GM21526 (cell line): ENCODE results near the gene ENGASE.
"Not testable (repeated sequence)": the region's sequence is repeated elsewhere in the genome, so short reads cannot be mapped to it uniquely, and the experiment has no call there.

Source experiments
- ATAC-seq: cut with Tn5 transposase; IDR thresholded peaks from one replicate; pipeline ENCODE4 v1.9.1; 2021; ENCODE audit warnings: moderate library complexity; ENCODE audit not compliant: unreplicated experiment, low FRiP score

The ENGASE gene, protein sequence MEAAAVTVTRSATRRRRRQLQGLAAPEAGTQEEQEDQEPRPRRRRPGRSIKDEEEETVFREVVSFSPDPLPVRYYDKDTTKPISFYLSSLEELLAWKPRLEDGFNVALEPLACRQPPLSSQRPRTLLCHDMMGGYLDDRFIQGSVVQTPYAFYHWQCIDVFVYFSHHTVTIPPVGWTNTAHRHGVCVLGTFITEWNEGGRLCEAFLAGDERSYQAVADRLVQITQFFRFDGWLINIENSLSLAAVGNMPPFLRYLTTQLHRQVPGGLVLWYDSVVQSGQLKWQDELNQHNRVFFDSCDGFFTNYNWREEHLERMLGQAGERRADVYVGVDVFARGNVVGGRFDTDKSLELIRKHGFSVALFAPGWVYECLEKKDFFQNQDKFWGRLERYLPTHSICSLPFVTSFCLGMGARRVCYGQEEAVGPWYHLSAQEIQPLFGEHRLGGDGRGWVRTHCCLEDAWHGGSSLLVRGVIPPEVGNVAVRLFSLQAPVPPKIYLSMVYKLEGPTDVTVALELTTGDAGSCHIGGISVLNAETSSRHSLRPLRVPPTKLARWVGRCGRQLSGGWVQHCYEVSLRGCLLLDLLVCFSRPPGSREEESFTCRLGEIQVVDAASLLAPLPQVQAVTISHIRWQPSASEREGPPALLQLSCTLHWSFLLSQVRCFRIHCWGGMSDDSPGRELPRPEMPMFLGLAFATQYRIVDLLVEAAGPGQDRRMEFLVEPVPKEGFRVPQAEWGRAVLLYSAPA

DNA sequence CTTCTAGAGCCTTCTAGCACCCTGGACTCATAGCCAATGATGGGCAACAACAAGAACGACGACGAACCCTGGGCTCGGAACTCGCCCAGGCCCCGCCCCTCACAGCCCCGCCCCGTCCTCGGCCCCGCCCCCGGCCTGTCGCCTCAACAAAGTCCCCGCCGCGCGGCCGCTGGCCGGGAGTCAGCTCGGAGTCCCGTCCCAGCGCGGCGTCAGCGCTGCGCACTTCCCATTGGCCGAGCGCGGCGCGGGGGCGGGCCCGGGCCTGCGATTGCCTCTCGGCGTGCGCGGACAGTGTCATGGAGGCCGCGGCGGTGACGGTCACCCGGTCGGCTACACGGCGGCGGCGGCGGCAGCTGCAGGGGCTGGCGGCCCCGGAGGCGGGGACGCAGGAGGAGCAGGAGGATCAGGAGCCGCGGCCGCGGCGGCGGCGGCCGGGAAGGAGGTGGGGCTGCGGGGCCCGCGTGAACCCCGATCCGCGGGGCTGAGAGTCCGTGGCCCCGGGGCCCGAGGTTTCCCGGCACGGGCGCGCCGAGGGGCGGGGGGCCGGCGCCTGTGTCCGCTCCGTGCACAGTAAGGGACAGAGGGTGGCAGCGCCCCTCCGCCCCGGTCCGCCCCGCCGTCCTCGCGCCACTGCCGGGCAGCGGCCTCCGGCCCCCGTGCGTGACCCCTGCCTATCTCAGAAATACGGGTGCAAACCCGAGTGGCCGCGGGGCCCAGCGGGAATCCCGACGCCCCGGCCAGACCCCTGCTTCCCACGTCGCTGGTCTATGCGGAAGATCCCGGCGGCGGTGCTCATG, at the start of gene ENGASE:
Gene ENGASE, plus strand, starts transcription at position 176 of the 797 bp plus-strand sequence. Its CDS starts 121 bp downstream, at position 297.
- ATAC-seq = peak; percentile 91

DNA sequence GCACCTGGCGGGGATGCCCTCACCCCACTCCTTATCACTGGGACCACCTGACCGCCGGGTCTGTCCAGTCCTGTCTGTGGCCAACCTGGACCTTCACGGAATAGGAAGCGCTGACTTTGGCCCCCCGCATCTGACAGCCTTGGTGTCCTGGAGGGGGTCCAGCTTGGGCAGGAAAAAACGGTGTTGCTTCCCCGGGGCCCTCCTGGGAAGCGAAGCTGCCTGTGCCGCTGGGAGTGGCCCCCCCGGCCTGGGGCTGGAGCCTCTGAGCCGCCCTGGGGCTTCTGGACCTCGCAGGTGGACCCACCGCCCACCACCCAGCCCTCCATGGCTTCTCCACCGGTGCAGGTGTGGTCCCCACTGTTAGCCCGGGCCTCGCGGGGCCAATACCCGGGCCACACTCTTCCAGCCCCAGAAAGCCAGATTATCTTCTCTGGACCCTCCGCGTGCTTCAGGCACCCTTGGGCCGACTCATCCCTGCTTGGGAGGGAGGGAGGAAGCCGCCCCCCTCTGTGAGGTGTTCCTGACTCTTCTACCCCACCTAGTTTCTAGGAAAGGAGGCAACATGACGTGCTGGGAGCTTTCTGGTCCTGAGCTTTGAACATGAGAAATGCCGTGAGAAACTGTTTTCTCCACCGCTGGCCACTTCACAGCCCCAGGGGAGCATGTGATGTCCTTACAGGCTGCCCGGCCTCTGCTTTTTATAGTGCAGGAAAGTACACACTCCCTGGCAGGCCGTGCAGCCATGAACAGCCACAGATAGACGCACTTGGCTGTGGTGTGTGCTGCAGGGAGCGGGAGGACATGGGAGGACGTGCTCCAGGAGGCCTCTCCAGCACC, 49.5 kb upstream of the ENGASE start:
- no peak for ATAC-seq

DNA sequence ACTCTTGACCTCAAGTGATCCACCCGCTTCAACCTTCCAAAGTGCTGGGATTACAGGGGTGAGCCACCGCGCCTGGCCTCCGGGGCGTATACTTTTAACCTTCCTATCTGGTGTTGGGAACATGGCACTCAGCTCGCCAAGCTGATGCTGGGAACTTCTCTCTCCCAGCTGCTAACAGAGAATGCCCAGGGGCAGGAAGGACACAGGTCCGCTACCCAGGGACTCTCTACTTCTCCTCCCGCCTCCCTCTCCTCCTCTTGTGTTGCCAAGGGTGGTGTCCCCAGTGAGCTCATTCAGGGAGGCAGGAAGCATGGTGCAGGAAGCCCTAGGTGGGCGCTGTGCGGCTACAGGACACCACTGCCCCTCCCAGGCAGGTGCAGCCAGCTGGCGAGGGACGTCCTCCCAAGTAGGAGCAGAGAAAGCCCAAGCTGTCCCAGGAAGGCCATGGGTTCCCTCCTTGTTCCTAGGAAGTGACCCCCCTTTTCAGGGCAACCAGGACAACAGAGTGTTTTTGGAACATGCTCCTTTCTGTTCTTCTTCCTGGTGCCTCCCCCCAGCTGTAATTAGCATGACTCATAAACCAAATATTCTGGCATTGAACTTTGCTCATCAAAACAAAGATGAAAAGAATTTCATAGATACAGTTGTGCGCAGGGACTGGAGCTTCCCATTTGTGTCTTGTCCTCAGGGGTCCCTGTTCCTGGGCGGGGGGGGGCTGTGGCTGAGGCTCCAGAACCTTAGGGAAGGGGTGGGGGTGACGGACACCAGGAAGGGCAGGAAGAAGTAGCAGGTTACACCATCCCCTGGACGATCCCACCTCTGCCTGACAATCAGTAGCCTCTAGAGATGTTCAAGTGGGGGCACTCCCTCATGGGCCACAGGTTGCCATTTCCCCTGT, 48.0 kb upstream of the ENGASE start:
- no peak for ATAC-seq

DNA sequence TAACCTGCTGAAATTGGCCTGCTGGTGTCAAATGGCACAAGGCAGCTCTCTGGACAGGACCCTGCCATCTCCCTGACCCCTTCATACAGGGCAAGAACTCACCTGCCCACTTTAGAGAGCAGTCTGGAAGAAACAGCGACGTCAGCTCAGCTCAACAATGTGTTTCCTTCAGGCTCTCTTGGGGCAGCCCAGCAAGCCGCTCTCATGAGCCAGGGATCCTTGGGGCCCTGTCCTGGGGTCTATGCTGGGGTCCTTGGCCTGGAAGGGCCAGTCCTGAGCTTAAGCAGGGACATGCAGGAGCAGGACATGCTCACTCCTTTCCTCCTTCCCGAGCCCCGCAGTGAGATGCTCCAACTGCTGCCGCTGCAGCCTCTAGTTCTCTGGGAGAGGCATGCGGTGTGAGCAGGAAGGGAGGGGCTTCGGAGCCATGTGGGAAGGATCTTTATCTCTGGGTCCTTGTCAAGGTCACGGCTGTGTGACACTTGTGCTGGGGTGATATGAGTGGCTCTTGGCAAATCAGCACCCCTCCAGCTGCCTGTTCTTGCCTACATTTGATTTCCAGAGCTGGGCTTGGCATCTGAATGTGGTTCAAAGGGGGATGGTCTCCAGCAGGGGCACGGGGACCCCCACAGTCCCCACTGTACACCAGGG, 47.2 kb upstream of the ENGASE start:
- ATAC-seq = no peak

DNA sequence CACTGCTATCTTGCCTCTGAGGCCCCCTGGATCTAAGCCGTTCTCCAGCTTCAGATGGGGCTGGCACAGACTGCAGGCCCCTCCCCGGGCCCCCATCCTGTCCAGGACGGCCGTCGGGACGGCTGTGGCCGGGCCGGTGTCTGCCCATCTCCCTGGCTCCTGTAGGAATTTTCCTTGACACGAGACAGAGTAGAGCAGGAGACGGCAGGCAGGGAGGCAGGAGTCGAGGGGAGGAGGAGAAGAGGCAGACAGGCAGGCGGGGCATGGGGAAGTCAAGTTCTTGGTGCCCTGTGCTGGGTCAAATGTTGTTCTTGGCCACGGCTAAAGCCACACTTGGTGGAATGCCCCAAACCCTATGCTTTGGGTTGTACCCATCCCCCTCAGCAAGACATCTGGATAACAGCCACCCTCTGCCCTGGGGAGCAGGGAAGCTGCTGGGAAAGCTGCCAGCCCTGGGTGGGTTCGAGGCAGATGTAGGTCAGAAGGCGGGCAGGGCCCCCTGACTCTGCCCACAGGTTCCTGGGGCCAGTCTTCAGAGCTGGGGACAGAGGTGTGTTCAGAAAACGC, 46.6 kb upstream of the ENGASE start:
- no peak for ATAC-seq

DNA sequence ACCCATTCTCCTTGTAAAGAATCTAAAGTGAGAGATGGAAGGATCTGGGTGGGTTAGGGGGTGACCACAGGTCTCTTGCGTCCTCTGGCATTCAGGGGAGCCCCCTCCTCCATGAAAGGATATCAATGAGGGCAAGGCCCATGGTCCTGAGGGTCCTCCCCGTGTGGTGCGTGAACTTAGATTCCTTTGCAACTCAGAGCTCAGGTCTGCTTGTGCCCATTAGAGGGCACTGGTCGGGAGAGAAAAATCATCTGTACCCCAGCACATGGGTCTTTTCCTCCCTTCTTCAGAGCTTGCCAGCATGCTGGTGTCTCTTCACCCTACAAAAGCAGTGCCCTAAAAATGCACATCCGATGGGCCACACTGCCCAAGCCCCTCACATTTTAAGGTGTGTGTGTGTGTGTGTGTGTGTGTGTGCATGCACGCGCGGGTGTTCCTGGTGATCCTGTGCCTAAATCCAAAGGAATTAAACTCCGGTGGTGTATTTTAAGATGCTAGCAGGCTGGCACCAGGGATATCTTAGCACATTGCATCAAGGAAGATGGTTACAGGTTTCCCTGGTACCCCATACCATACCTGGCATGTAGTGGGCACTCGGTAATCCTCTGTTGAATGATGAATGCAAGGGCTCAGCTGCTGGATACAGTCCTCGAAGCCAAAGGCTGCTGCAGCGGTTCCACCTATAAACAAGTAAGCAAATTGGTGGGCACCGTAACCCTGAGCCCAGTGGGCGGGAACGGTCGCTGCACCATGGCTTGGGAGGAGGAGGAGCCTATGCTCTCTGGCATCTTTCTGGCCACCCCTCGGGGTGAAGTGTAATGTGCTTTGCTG, 45.9 kb upstream of the ENGASE start:
- no peak for ATAC-seq

DNA sequence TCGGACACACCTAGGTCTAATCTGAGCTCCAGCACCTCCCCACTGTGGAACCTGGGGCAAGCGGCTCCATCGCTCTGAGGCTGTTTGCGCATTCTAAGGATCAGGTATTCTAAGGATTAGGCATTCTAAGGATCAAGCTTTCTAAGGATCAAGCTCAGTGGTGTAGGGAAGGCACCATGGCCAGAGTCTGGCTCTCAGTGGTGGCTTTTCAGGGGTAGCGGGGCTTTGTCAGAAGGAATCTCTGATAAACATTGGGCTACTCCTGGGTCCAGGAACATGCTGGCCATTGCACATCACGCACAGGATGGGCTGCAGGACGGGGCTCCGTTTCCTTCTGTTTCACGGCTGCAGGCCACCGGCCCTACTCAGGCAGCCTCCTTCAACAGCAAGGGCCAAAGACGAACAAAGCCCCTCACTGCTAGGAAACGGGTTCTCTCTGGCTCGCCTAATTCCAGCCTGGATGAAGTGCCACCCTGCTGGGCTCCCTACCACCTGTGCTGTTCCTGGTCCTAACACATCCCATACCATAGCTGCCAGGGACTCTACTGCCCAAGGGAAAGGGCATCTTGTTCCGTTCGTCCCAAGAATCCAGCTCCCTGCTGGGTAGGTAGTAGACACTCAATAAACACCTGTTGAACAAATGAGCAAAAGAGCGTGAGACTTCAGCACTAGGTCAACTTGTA, 45.2 kb upstream of the ENGASE start:
- no peak for ATAC-seq

DNA sequence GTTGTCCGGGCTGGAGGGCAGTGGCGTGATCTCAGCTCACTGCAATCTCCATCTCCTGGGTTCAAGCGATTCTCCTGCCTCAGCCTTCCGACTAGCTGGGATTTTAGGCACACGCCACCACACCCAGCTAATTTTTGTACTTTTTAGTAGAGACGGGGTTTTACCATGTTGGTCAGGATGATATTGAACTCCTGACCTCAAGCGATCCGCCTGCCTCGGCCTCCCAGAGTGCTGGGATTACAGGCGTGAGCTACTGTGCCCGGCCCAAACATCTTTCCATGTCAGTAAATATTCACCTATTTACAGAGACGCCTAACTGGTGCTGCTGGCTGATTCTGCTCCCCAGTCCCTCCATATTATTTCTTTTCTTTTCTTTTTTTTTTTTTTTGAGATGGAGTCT, 44.0 kb upstream of the ENGASE start:
- not testable (repeated sequence) for ATAC-seq

DNA sequence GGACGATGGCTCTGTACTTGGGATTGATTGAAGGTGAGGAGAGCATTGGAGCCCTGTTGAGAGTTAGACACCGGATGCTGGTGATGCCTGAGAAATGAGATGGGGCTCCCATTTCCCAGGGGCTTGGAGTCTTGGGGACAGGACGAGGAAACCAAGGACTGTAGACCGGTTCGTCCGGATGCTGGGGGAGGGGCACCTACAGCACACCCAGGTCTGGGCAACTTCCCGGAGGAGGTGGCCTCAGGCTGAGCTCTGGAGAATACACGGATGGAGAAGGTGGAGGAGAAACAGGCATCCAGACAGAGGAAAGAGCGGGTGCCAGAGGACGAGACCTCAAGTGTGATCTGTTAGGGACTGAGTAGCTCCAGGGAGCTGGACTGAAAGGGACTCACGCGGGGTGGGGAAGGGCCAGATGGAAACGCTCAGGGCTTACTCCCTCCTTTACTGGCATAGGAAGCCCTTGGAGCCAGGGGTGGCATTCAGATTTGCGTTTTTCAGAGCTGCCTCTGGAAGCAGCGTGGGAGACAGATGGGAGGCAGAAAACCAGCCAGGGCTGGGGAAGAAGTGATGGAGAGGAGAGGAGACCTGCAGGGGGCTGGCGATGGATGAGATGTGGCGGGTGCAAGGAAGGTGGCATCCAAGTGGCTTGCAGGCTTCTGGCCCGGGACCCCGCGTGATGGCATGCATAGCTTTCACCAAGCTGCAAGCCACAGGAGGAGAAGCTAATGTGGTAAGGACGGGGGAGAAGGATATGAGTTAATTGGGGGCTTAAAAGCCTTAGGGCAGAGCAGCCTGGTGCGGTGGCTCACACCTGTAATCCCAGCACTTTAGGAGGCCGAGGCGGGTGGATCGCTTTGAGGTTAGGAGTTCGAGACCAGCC, 42.4 kb upstream of the ENGASE start:
- ATAC-seq = no peak

DNA sequence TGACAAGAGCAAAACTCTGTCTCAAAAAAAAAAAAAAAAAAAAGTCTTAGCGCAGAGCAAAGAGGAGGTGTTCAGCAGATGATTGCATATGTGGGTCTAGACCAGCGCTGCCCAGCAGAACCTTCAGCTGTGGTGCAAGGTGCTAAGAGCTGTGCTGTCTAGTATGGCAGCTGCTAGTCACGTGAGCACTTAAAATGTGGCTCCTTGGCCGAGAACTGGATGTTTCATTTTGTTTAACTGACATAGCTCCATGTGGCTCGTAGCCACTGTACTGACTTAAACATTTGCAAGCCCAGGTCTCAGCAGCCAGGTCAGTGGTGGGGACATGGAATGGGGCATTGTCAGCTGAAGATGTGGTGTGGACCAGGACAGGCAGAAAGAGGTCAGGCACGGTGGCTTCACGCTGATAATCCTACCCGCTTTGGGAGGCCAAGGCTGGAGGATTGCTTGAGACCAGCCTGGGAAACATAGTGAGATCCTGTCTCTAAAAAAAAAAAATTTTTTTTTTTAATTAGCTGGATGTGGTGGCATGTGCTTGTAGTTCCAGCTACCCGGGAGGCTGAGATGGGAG, 41.5 kb upstream of the ENGASE start:
- no peak for ATAC-seq

DNA sequence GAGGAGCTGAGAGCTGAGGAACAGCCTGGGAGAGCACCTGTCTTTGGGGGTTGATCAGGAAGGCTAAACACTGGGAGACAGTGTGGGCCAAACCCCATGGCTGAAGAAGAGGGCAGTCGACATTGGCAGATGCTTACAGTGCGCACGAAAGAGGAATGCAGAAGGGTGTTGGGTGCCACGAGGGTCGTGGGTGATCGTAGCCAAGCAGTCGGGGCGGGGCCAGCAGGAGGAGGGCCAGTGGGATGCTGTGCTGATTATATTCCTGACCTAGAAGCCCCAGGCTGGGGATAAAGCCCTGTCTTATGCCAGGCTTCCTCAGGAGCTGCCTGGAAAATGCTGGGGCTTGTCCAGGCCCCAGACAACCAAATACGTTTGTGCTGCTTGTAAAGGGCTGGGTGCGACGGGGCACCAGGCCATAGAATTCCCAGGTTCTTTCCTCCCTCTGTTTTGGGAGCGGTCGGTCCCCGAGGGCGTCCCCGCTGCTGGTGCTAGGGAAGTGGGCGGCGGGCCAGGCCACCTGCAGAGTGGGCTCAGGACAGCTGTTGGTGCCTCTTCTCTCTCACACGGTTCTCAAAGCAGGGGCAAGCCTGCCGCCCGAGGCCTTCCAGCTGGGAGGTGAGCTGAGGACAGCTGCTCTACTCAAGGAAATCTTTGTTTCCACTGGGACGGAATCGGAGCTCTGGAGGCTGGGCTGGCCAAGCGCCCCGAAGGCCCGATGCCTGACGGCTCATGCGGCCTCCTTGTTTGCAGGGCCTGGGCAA, 40.7 kb upstream of the ENGASE start:
- ATAC-seq = no peak

DNA sequence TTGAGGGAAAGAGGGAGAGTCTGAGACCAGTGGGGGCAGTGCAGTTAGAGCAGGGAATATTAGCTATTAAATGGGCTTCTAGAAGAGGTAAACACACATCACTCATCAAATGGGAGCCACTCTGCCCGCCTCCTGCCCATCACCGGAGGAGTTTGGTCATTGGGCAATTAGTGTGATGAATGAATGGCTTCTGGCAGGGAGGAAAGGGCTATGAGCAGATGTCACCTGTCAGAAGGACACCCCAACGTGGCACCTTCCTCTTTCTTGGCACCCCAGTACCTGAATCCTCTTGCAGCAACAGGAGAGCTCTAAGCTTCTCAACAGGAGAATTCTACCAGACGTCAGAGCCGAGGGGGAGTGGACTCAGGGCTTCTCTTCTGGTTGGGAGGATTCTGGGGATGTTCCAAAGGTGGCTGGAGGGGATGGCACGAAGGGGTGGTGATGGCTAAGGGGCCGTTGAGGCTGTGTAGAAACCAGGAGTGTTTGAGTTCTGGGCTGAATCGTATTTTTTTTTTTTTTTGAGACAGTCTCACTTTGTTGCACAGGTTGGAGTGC, 39.6 kb upstream of the ENGASE start:
- ATAC-seq = no peak

DNA sequence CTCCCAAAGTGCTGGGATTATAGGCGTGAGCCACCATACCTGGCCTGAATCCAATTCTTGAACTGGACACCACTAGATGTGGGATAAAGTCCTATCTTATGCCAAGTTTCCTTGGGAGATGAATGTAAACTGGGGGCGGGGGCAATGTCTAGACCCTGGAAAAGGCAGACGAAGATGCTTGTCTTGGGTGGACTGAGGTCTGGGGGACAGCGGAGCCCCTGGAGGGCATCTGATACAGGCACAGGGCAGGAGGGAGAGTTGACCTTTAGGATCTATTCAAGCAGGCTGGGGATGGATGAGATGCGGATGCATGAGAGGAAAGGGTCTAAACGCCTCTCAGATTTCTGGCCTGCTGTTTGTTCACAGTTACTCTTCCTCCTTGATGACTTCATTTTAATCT, 38.9 kb upstream of the ENGASE start:
- ATAC-seq = no peak

DNA sequence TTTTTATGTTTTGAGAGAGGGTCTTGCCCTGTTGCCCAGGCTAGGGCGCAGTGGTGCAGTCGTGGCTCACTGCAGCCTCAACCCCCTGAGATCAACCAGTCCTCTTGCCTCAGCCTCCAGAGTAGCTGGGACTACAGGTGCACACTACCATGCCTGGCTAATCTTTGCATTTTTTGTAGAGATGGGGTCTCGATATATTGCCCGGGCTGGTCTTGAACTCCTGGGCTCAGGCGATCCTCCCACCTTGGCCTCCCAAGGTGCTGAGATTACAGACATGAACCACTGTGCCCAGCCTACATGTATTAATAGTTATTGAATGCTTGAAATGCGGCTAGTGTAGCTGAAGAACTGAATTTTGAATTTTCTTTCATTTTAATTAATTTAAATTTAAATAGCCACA, 38.4 kb upstream of the ENGASE start:
- ATAC-seq = no peak

DNA sequence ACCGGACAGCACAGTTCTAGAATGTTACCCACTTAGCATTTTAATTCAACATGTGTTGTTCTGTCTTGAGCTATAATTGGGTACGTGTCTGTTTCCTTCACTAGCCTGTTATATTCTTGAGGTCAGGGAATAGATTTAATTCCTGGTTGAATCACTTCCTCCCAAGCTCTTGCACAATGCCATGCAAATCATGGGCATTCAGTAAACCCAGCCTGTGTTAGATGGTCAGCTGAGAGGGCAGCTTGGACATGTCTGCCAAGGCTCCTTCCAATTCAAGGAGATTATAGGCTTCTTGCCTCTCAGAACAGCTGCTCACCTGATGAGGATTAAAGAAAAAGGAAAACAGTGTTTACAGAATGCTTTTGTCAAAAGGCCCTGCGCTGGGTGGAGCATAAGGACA, 38.0 kb upstream of the ENGASE start:
- ATAC-seq = no peak
